Activated CD4-positive, alpha-beta T cell treated with anti-CD3 and anti-CD28 coated beads, Interleukin-2, amount 10 ng/mL, durations not matched to agents 7 days and 5 days (primary cell): ENCODE measurements around the gene SIK2. TPM values are rescaled to one million over a fixed set of nuclear protein-coding genes. Genes with fewer than 3 reads are reported as not detected.

ENCODE experiments used
- CTCF ChIA-PET: fragments of 350-600 bp; sonication (Branson Sonifier 250); formaldehyde crosslinking; loops from one replicate; lab custom pipeline; 2021; ENCODE audit warnings: antibody characterized with exemption; lab: Charles Lee
- POLR2A ChIA-PET: fragments of 350-600 bp; sonication (Branson Sonifier 250); formaldehyde crosslinking; loops from one replicate; lab custom pipeline; 2021; ENCODE audit warnings: antibody characterized with exemption; lab: Charles Lee
- DNase-seq: peaks from one replicate; pipeline ENCODE4 v3.0.0-alpha.2; 2020
- H3K27ac Mint-ChIP-seq: one replicate; pipeline ENCODE4 v1.8.0; 2021; ENCODE audit warnings: mild to moderate bottlenecking, moderate library complexity, mixed read lengths
- H3K27me3 Mint-ChIP-seq: one replicate; pipeline ENCODE4 v1.8.0; 2021; ENCODE audit warnings: mixed read lengths
- H3K36me3 Mint-ChIP-seq: one replicate; pipeline ENCODE4 v1.8.0; 2021; ENCODE audit warnings: low read depth, mixed read lengths
- H3K4me1 Mint-ChIP-seq: one replicate; pipeline ENCODE4 v1.8.0; 2021; ENCODE audit warnings: mixed read lengths
- H3K4me3 Mint-ChIP-seq: one replicate; pipeline ENCODE4 v1.8.0; 2021; ENCODE audit warnings: mild to moderate bottlenecking, moderate library complexity, mixed read lengths
- H3K9me3 Mint-ChIP-seq: one replicate; pipeline ENCODE4 v1.8.0; 2021; ENCODE audit warnings: mixed read lengths
- total RNA-seq, 2 experiments: library from RNA; stranded (reverse); gene quantifications; one replicate each; pipeline ENCODE4 v1.2.3, GENCODE V29; 2021

Gene SIK2
- total RNA-seq, 2 experiments from 2014 or later = 8.2 to 9.6 TPM

DNA sequence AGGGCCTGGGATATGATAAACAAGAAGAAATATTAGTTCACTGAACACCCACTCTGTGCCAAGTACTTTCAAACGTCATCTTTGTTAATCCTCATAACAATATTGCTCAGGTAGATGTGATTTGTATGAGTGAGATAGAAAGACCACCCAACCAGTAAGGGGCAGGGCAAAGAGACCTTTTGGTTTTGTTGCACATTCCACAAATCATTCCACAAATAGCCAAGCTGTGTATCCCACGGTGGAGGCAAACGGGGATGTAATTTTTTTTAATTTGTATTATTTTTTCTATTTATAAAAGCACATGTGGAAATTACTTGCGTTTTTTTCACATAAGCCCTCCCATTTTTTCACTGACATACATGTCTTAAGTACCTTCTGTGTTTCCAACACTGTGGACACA is 32.8 kb upstream of the SIK2 start:
- H3K27ac Mint-ChIP-seq = no peak overlapping the region
- no peaks in the 10 kb centered on the region for H3K9me3 Mint-ChIP-seq
- ChIA-PET POLR2A (no interaction called here), CTCF (interaction anchor here (1.6 kb wide), 1 partner anchor 21 kb away, joined by 3 read pairs; no protein-coding TSS in a partner anchor)
- no peaks in the 10 kb centered on the region for H3K4me1 Mint-ChIP-seq
- H3K27me3 Mint-ChIP-seq = peaks cover 10% of the 10 kb centered on the region
- H3K36me3 Mint-ChIP-seq = no peaks in the 10 kb centered on the region
- no peak for DNase-seq
- H3K4me3 Mint-ChIP-seq = no peak overlapping the region

DNA sequence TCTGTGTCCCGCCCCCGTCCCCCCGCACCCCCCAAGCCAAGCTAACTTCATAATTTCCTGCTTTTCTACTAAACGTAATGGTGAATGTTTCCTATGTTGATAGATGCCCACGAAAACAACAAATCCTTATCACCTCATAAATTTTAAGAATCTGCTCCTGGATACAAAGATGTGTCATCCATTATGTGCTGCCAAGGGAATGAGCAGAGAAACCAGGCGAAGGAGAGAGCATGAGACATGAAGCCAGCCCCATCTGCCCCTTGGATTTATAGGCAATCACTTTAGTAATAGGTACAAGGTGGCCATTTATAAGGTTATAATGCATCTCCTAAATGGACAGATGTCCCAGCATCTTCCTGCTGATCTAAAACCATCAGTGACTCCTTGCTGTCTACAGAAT is 31.5 kb upstream of the SIK2 start:
- Mint-ChIP-seq H3K9me3 (no peaks in the 10 kb centered on the region), H3K36me3 (no peaks in the 10 kb centered on the region), H3K27me3 (peaks cover 13% of the 10 kb centered on the region), H3K27ac (no peak overlapping the region), H3K4me1 (no peaks in the 10 kb centered on the region), H3K4me3 (no peak overlapping the region)
- ChIA-PET CTCF (interaction anchor here (0.5 to 1.6 kb wide), 2 partner anchors 19 to 34 kb away, joined by 3 read pairs; no protein-coding TSS in a partner anchor), POLR2A (no interaction called here)
- no peak for DNase-seq

GRCh38 chr11:111571829-111572501 is 30.3 kb upstream of the SIK2 start:
- Mint-ChIP-seq H3K36me3 (no peaks in the 10 kb centered on the region), H3K27me3 (peaks cover 13% of the 10 kb centered on the region), H3K4me1 (no peaks in the 10 kb centered on the region), H3K27ac (no peak overlapping the region), H3K9me3 (no peaks in the 10 kb centered on the region), H3K4me3 (no peak overlapping the region)
- CTCF ChIA-PET = no interaction called here
- DNase-seq = no peak
- POLR2A ChIA-PET = no interaction called here

DNA sequence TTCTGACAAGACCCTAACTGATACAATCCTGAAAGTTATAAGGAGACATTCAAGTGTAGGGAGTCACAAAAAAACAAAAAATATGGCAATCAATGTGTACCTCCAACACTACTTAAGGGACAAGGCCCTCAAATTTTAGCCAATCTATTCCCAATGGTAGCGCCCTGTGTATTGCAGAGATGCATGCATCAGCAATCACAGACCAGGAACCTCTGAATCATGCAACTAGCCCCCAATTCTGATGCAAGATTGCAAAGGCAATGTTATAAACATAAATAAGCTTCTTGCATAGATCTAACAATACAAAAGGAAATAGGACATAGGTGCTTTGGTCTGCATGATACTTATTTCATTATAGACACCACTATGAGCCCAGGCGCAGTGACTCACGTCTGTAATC is 29.7 kb upstream of the SIK2 start:
- Mint-ChIP-seq H3K4me3 (no peak overlapping the region), H3K9me3 (no peaks in the 10 kb centered on the region), H3K4me1 (no peaks in the 10 kb centered on the region), H3K27ac (no peak overlapping the region), H3K36me3 (no peaks in the 10 kb centered on the region), H3K27me3 (peaks cover 13% of the 10 kb centered on the region)
- CTCF ChIA-PET = no interaction called here
- POLR2A ChIA-PET = no interaction called here
- DNase-seq = no peak

GRCh38 chr11:111573821-111574249 is 28.4 kb upstream of the SIK2 start:
- Mint-ChIP-seq H3K27me3 (peaks cover 13% of the 10 kb centered on the region), H3K36me3 (no peaks in the 10 kb centered on the region), H3K4me1 (no peaks in the 10 kb centered on the region), H3K4me3 (no peak overlapping the region), H3K9me3 (no peaks in the 10 kb centered on the region), H3K27ac (no peak overlapping the region)
- ChIA-PET CTCF (interaction anchor here (0.6 to 1.0 kb wide), 2 partner anchors 13 to 381 kb away, joined by 3 read pairs; no protein-coding TSS in a partner anchor), POLR2A (no interaction called here)
- no peak for DNase-seq

GRCh38 chr11:111574373-111575225 is 27.6 kb upstream of the SIK2 start:
- POLR2A ChIA-PET = no interaction called here
- no peaks in the 10 kb centered on the region for H3K4me1 Mint-ChIP-seq
- H3K4me3 Mint-ChIP-seq = no peak overlapping the region
- peaks cover 13% of the 10 kb centered on the region for H3K27me3 Mint-ChIP-seq
- H3K27ac Mint-ChIP-seq = no peak overlapping the region
- CTCF ChIA-PET = interaction anchor here (1.0 kb wide), 1 partner anchor 14 kb away, joined by 3 read pairs; no protein-coding TSS in a partner anchor
- no peak for DNase-seq
- no peaks in the 10 kb centered on the region for H3K36me3 Mint-ChIP-seq
- H3K9me3 Mint-ChIP-seq = no peaks in the 10 kb centered on the region

GRCh38 chr11:111575740-111576139 is 26.5 kb upstream of the SIK2 start:
- ChIA-PET POLR2A (no interaction called here), CTCF (no interaction called here)
- no peak overlapping the region for H3K4me3 Mint-ChIP-seq
- H3K27me3 Mint-ChIP-seq = peaks cover 12% of the 10 kb centered on the region
- no peaks in the 10 kb centered on the region for H3K36me3 Mint-ChIP-seq
- no peaks in the 10 kb centered on the region for H3K4me1 Mint-ChIP-seq
- H3K9me3 Mint-ChIP-seq = no peaks in the 10 kb centered on the region
- no peak overlapping the region for H3K27ac Mint-ChIP-seq
- no peak for DNase-seq

DNA sequence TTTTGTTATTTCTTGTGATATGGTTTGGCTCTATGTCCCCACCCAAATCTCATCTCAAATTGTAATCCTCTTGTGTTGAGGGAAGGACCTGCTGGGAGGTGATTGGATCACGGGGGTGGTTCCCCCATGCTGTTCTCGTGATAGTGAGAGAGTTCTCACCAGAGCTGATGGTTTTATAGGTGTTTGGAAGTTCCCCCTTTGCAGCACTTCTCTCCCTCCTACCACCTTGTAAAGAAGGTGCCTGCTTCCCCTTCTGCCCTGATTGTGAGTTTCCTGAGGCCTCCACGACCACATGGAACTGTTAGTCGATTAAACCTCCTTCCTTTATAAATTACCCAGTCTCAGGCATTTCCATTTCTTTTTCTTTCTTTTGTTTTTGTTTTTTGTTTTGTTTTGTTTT is 24.4 kb upstream of the SIK2 start:
- CTCF ChIA-PET = no interaction called here
- Mint-ChIP-seq H3K36me3 (no peaks in the 10 kb centered on the region), H3K27me3 (peaks cover 6% of the 10 kb centered on the region), H3K4me3 (no peak overlapping the region), H3K9me3 (no peaks in the 10 kb centered on the region), H3K4me1 (no peaks in the 10 kb centered on the region), H3K27ac (no peak overlapping the region)
- POLR2A ChIA-PET = no interaction called here
- DNase-seq = no peak

DNA sequence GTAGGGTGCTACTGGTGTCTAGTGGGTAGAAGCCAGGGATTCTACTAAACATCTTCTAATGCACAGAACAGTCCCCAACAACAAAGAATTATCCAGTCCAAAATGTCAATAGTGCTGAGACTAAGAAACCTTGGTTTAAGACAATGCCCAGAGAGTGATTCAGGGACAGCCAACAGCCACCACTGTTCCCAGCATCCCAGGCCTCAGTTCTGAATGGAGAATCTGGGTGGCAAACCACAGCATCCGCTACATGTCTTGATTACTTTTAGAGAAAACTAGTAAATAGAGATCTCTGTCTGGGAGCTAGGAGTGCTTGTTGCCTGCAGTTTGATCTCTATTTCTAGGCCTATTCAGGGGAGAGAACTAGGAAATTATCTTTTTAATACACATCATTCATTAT is 20.9 kb upstream of the SIK2 start:
- POLR2A ChIA-PET = interaction anchor here (0.7 kb wide), 1 partner anchor 135 kb away, joined by 4 read pairs; no protein-coding TSS in a partner anchor
- Mint-ChIP-seq H3K27ac (no peak overlapping the region), H3K4me3 (no peak overlapping the region)

GRCh38 chr11:111582163-111582562 is 20.1 kb upstream of the SIK2 start:
- no peak overlapping the region for H3K27ac Mint-ChIP-seq
- no peaks in the 10 kb centered on the region for H3K27me3 Mint-ChIP-seq
- ChIA-PET CTCF (interaction anchor here (0.6 to 1.1 kb wide), 2 partner anchors 204 to 233 kb away, joined by 3 to 4 read pairs; no protein-coding TSS in a partner anchor), POLR2A (interaction anchor here (0.6 to 0.7 kb wide), 2 partner anchors 15 to 134 kb away, joined by 3 to 4 read pairs; no protein-coding TSS in a partner anchor)
- no peaks in the 10 kb centered on the region for H3K9me3 Mint-ChIP-seq
- H3K4me3 Mint-ChIP-seq = no peak overlapping the region
- no peaks in the 10 kb centered on the region for H3K36me3 Mint-ChIP-seq
- no peak for DNase-seq
- H3K4me1 Mint-ChIP-seq = no peaks in the 10 kb centered on the region

More for the DNA sequence above, 20.9 kb upstream of the SIK2 start:
- CTCF ChIA-PET = interaction anchor here (1.1 kb wide), 1 partner anchor 234 kb away, joined by 4 read pairs; no protein-coding TSS in a partner anchor
- Mint-ChIP-seq H3K4me1 (no peaks in the 10 kb centered on the region), H3K36me3 (no peaks in the 10 kb centered on the region), H3K9me3 (no peaks in the 10 kb centered on the region), H3K27me3 (no peaks in the 10 kb centered on the region)
- DNase-seq = no peak

GRCh38 chr11:111582881-111583280 is 19.4 kb upstream of the SIK2 start:
- ChIA-PET POLR2A (no interaction called here), CTCF (no interaction called here)
- H3K9me3 Mint-ChIP-seq = no peaks in the 10 kb centered on the region
- H3K36me3 Mint-ChIP-seq = no peaks in the 10 kb centered on the region
- H3K4me3 Mint-ChIP-seq = no peak overlapping the region
- no peaks in the 10 kb centered on the region for H3K27me3 Mint-ChIP-seq
- no peak for DNase-seq
- H3K4me1 Mint-ChIP-seq = no peaks in the 10 kb centered on the region
- no peak overlapping the region for H3K27ac Mint-ChIP-seq

DNA sequence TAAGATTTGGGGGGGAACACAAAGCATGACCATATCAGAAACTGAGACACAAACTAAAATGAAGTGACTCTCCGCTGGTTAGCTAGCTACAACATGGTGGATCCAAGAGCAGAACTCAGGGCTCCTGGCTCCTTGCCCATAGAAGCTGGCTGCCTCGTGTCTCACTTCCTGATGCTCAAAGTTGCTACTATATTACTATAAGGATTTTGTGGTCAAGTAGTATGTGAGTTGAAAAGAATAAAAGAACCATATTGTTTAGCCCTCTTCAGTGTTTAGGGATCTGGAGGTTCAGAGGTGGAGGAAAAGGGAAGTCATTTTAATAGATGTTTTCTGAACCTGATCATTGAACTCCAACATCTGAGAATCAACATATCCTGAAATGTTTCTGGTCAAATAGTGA is 16.9 kb upstream of the SIK2 start:
- no peaks in the 10 kb centered on the region for H3K9me3 Mint-ChIP-seq
- no peaks in the 10 kb centered on the region for H3K4me1 Mint-ChIP-seq
- ChIA-PET CTCF (no interaction called here), POLR2A (no interaction called here)
- no peak overlapping the region for H3K4me3 Mint-ChIP-seq
- H3K36me3 Mint-ChIP-seq = no peaks in the 10 kb centered on the region
- peaks cover 7% of the 10 kb centered on the region for H3K27me3 Mint-ChIP-seq
- H3K27ac Mint-ChIP-seq = no peak overlapping the region
- DNase-seq = no peak

GRCh38 chr11:111586388-111586831 is 15.8 kb upstream of the SIK2 start:
- no peaks in the 10 kb centered on the region for H3K9me3 Mint-ChIP-seq
- H3K27me3 Mint-ChIP-seq = peaks cover 7% of the 10 kb centered on the region
- H3K4me1 Mint-ChIP-seq = no peaks in the 10 kb centered on the region
- no peak overlapping the region for H3K4me3 Mint-ChIP-seq
- POLR2A ChIA-PET = no interaction called here
- CTCF ChIA-PET = interaction anchor here (0.8 kb wide), 1 partner anchor 24 kb away, joined by 3 read pairs; no protein-coding TSS in a partner anchor
- peak; percentile 67 for DNase-seq
- no peaks in the 10 kb centered on the region for H3K36me3 Mint-ChIP-seq
- no peak overlapping the region for H3K27ac Mint-ChIP-seq
